Activated T-cell treated with anti-CD3 and anti-CD28 coated beads, Interleukin-2, amount 50 U/mL, for 24 hours (primary cell): ENCODE results near the gene EXOSC7.
"Not testable (repeated sequence)": the region's sequence is repeated elsewhere in the genome, so short reads cannot be mapped to it uniquely, and the experiment has no call there.

Experiments
- DNase-seq: peaks from one replicate; pipeline ENCODE4 v3.0.0-alpha.2; 2020
- H3K27ac Mint-ChIP-seq: 2 replicates; pipeline ENCODE4 v1.8.0; 2020; ENCODE audit warnings: mild to moderate bottlenecking, mixed read lengths
- H3K27me3 Mint-ChIP-seq: 2 replicates; pipeline ENCODE4 v1.8.0; 2020; ENCODE audit warnings: mixed read lengths
- H3K36me3 Mint-ChIP-seq: 2 replicates; pipeline ENCODE4 v1.8.0; 2020; ENCODE audit warnings: low read depth, mixed read lengths
- H3K4me1 Mint-ChIP-seq: 2 replicates; pipeline ENCODE4 v1.8.0; 2020; ENCODE audit warnings: low read depth, mixed read lengths
- H3K4me3 Mint-ChIP-seq: 2 replicates; pipeline ENCODE4 v1.8.0; 2020; ENCODE audit warnings: mild to moderate bottlenecking, moderate library complexity, mixed read lengths
- H3K9me3 Mint-ChIP-seq: 2 replicates; pipeline ENCODE4 v1.8.0; 2020; ENCODE audit warnings: mixed read lengths

EXOSC7 gene

GRCh38 chr3:44970926-44971490 is 5.0 kb upstream of the EXOSC7 start:
- Mint-ChIP-seq H3K4me3 (no peak overlapping the region), H3K27ac (no peak overlapping the region), H3K36me3 (peaks cover 17% of the 10 kb centered on the region)

GRCh38 chr3:44974416-44974815 is 1.6 kb upstream of the EXOSC7 start:
- Mint-ChIP-seq H3K4me1 (peaks cover 66% of the 10 kb centered on the region), H3K36me3 (peaks cover 47% of the 10 kb centered on the region), H3K27ac (peak overlapping the region; percentile 96)

More at GRCh38 chr3:44970926-44971490, 5.0 kb upstream of the EXOSC7 start:
- Mint-ChIP-seq H3K9me3 (no peaks in the 10 kb centered on the region), H3K27me3 (no peaks in the 10 kb centered on the region), H3K4me1 (peaks cover 74% of the 10 kb centered on the region)
- DNase-seq, result no peak

GRCh38 chr3:44981220-44981619 is 5.2 kb downstream of the EXOSC7 start:
- Mint-ChIP-seq H3K27me3 (no peaks in the 10 kb centered on the region), H3K27ac (peak overlapping the region; percentile 66), H3K4me3 (no peak overlapping the region), H3K36me3 (peaks cover 77% of the 10 kb centered on the region), H3K9me3 (no peaks in the 10 kb centered on the region), H3K4me1 (peaks cover 80% of the 10 kb centered on the region)
- DNase-seq, result no peak

More at GRCh38 chr3:44974416-44974815, 1.6 kb upstream of the EXOSC7 start:
- Mint-ChIP-seq H3K4me3 (peak overlapping the region; percentile 98), H3K9me3 (no peaks in the 10 kb centered on the region), H3K27me3 (no peaks in the 10 kb centered on the region)
- DNase-seq, result no peak

- Mint-ChIP-seq H3K27me3 (no peaks in the 10 kb centered on the region), H3K4me1 (peaks cover 82% of the 10 kb centered on the region), H3K9me3 (no peaks in the 10 kb centered on the region), H3K27ac (peak overlapping the region; percentile 66), H3K36me3 (peaks cover 74% of the 10 kb centered on the region), H3K4me3 (peak overlapping the region; percentile 11)
- DNase-seq, result no peak
Observed at GRCh38 chr3:44981751-44982150, 5.7 kb downstream of the EXOSC7 start.

- Mint-ChIP-seq H3K9me3 (no peaks in the 10 kb centered on the region), H3K36me3 (peaks cover 72% of the 10 kb centered on the region), H3K27ac (no peak overlapping the region), H3K4me3 (no peak overlapping the region), H3K27me3 (no peaks in the 10 kb centered on the region), H3K4me1 (peaks cover 82% of the 10 kb centered on the region)
- DNase-seq, result no peak
Observed at GRCh38 chr3:44982817-44983216, 6.8 kb downstream of the EXOSC7 start.

- peaks cover 69% of the 10 kb centered on the region for H3K36me3 Mint-ChIP-seq
- H3K27ac Mint-ChIP-seq, result no peak overlapping the region
Observed at GRCh38 chr3:44983484-44983941, 7.5 kb downstream of the EXOSC7 start.

GRCh38 chr3:44984335-44984734 is 8.3 kb downstream of the EXOSC7 start:
- DNase-seq, result no peak
- peak overlapping the region; percentile 29 for H3K27ac Mint-ChIP-seq

More at GRCh38 chr3:44983484-44983941, 7.5 kb downstream of the EXOSC7 start:
- H3K27me3 Mint-ChIP-seq, result no peaks in the 10 kb centered on the region
- no peak for DNase-seq
- H3K4me3 Mint-ChIP-seq, result no peak overlapping the region
- H3K4me1 Mint-ChIP-seq, result peaks cover 78% of the 10 kb centered on the region
- H3K9me3 Mint-ChIP-seq, result no peaks in the 10 kb centered on the region

GRCh38 chr3:44986330-44986729 is 10.3 kb downstream of the EXOSC7 start:
- not testable (repeated sequence) for H3K27me3 Mint-ChIP-seq, DNase-seq, H3K27ac Mint-ChIP-seq, H3K9me3 Mint-ChIP-seq, H3K4me3 Mint-ChIP-seq
- Mint-ChIP-seq H3K36me3 (peaks cover 72% of the 10 kb centered on the region), H3K4me1 (peaks cover 73% of the 10 kb centered on the region)

More at GRCh38 chr3:44984335-44984734, 8.3 kb downstream of the EXOSC7 start:
- Mint-ChIP-seq H3K9me3 (no peaks in the 10 kb centered on the region), H3K4me1 (peaks cover 74% of the 10 kb centered on the region), H3K36me3 (peaks cover 69% of the 10 kb centered on the region), H3K4me3 (no peak overlapping the region), H3K27me3 (no peaks in the 10 kb centered on the region)

GRCh38 chr3:44987332-44987731 is 11.3 kb downstream of the EXOSC7 start:
- Mint-ChIP-seq H3K27ac (no peak overlapping the region), H3K4me3 (no peak overlapping the region), H3K36me3 (peaks cover 78% of the 10 kb centered on the region), H3K27me3 (no peaks in the 10 kb centered on the region), H3K4me1 (peaks cover 72% of the 10 kb centered on the region), H3K9me3 (no peaks in the 10 kb centered on the region)
- no peak for DNase-seq

GRCh38 chr3:44988073-44988472 is 12.0 kb downstream of the EXOSC7 start:
- H3K4me1 Mint-ChIP-seq, result peaks cover 72% of the 10 kb centered on the region
- H3K27me3 Mint-ChIP-seq, result no peaks in the 10 kb centered on the region
- DNase-seq, result no peak
- peaks cover 83% of the 10 kb centered on the region for H3K36me3 Mint-ChIP-seq
- H3K4me3 Mint-ChIP-seq, result no peak overlapping the region
- H3K9me3 Mint-ChIP-seq, result no peaks in the 10 kb centered on the region
- no peak overlapping the region for H3K27ac Mint-ChIP-seq

GRCh38 chr3:44989141-44989540 is 13.1 kb downstream of the EXOSC7 start:
- Mint-ChIP-seq H3K27me3 (no peaks in the 10 kb centered on the region), H3K9me3 (no peaks in the 10 kb centered on the region), H3K27ac (peak overlapping the region; percentile 46), H3K36me3 (peaks cover 85% of the 10 kb centered on the region), H3K4me3 (no peak overlapping the region), H3K4me1 (peaks cover 71% of the 10 kb centered on the region)
- DNase-seq, result no peak

GRCh38 chr3:44989636-44990373 is 13.8 kb downstream of the EXOSC7 start:
- Mint-ChIP-seq H3K27ac (no peak overlapping the region), H3K9me3 (no peaks in the 10 kb centered on the region), H3K27me3 (no peaks in the 10 kb centered on the region), H3K4me3 (no peak overlapping the region), H3K36me3 (peaks cover 85% of the 10 kb centered on the region), H3K4me1 (peaks cover 71% of the 10 kb centered on the region)
- DNase-seq, result no peak

GRCh38 chr3:44991326-44991725 is 15.3 kb downstream of the EXOSC7 start:
- H3K4me1 Mint-ChIP-seq, result peaks cover 78% of the 10 kb centered on the region
- DNase-seq, result no peak
- H3K27ac Mint-ChIP-seq, result no peak overlapping the region
- no peaks in the 10 kb centered on the region for H3K9me3 Mint-ChIP-seq
- H3K4me3 Mint-ChIP-seq, result no peak overlapping the region
- no peaks in the 10 kb centered on the region for H3K27me3 Mint-ChIP-seq
- H3K36me3 Mint-ChIP-seq, result peaks cover 89% of the 10 kb centered on the region

GRCh38 chr3:44992555-44993470 is 16.8 kb downstream of the EXOSC7 start:
- H3K9me3 Mint-ChIP-seq, result no peaks in the 10 kb centered on the region
- H3K27ac Mint-ChIP-seq, result no peak overlapping the region
- peaks cover 80% of the 10 kb centered on the region for H3K4me1 Mint-ChIP-seq
- H3K27me3 Mint-ChIP-seq, result no peaks in the 10 kb centered on the region
- no peak for DNase-seq
- H3K36me3 Mint-ChIP-seq, result peaks cover 93% of the 10 kb centered on the region
- H3K4me3 Mint-ChIP-seq, result no peak overlapping the region
